HG03159 (cell line): ENCODE data around the gene HEXIM1.

Source experiments
- ATAC-seq: cut with Tn5 transposase; IDR thresholded peaks from one replicate; pipeline ENCODE4 v1.9.1; 2021; ENCODE audit warnings: mild to moderate bottlenecking, moderate library complexity; ENCODE audit not compliant: unreplicated experiment

Gene HEXIM1

GRCh38 chr17:45128989-45129388, 19.3 kb upstream of the HEXIM1 start:
- ATAC-seq = no peak

DNA sequence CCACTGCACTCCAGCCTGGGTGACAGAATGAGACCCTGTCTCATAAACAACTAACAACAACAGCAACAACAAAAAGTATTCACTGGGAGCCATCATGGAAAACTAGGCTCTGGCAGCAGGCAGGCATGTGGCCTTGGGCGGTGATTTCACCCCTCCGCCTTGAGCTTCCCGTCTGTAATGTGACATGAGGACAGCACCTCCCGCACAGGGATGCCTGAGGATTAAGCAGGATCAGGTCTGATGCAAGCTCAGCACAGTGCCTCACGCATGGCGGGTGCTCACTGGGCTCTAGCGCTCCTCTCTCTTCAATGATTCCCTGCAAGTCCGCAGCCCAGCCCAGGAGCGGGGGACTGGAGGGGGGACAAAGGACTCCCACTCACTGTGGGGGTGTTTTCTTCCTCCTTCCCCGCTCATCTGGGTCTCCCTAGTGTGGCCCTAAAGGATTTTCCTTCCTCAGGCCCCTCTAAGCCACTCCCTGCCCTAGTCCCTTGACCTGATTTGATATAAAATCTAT, 18.8 kb upstream of the HEXIM1 start:
- no peak for ATAC-seq

GRCh38 chr17:45129940-45130680, 18.2 kb upstream of the HEXIM1 start:
- ATAC-seq = no peak

GRCh38 chr17:45130681-45131615, 17.3 kb upstream of the HEXIM1 start:
- ATAC-seq = no peak

- ATAC-seq = no peak
Measured at GRCh38 chr17:45131616-45132319, 16.5 kb upstream of the HEXIM1 start.

- ATAC-seq = no peak
Measured at GRCh38 chr17:45132320-45132571, 16.0 kb upstream of the HEXIM1 start, which contains the start of gene PLCD3. Gene PLCD3, minus strand, starts transcription at chr17:45132515. Its CDS starts 105 bp downstream, at chr17:45132410.

DNA sequence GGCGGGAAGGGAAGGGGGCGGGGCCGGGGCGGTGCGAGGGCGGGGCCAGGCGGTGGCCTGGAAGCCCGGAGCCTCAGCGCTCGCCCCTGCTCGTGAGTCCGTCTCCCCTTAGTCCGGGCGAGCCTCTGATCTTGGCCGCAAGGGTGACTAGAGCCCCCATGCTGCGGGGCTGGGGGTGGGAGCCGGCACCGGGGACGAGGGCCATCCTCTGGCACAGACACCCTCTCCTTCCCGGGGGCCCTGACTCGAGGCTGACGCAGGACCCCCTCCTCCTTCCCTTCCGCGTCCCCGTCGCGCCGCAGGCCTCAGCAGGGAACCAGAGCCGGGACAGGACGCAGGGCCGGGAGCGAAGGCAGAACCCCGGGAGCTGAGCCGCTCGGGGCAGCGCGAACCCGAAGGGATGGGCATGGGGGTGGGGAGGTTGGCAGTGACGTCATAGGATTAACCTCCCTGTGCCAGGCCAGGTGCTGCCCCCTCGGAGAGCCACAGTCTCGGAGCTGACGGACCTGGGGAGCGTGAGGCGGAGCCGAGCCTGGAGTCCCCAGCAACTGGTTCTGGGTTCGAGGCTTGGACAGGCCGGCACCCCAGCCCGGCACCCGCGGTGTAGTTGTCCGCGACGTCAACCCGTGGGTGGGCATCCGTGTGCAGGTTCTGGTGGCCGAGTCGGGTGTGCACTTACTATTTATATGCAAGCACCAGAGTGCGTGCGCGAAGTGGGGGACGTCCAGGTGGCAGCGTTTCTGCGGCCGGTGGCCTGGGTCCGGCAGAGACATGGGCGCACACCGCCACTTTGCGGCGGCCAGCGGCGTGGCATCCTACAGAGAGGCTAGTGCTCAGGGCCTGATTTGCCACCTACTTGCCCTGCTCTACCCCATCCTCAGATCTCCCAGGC, 15.5 kb upstream of the HEXIM1 start:
- no peak for ATAC-seq

DNA sequence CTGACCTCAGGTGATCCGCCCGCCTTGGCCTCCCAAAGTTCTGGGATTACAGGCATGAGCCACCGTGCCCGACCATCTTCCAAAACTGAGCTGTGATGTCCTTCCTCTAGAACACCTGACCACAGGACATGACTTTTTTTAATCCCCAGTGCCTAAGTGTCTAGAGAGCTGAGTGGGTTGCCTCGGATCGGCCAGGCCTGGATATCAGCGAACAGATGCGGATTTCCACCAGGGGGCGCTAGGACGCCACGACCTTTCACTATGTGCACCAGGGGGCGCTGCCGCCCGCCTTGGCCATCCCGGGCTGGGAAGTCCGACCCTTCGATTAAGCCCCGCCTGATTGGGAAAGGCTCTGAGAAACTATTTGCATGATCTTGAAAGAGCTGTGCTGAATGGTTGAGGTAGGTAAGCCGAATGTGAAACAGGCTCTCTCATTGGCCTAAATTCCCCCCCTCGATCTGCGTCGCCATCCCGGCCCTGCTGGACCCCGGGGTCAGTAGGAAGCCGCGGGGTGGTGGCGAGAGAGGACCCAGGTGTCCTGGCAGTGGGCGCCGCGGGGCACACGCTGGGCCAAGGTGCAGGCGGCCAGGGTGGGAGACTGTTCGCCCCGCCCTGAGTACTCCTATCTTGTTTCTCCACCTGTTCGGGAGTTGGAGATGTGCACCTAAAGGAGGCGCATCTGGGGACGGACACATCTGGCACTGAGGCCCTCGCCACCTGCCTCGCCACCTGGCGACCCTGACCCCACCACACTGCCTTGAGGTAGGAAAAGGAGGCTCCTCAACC, 12.9 kb upstream of the HEXIM1 start, which contains the start of gene ACBD4:
Gene ACBD4, plus strand, starts transcription at position 496 of the 786 bp plus-strand sequence. CDS start 458 bp downstream, outside the sequence.
- peak; percentile 72 for ATAC-seq

- no peak for ATAC-seq
Measured at GRCh38 chr17:45135978-45136791, 12.1 kb upstream of the HEXIM1 start.

GRCh38 chr17:45136846-45137560, 11.3 kb upstream of the HEXIM1 start:
- ATAC-seq = no peak

GRCh38 chr17:45137561-45138305, 10.5 kb upstream of the HEXIM1 start:
- ATAC-seq = no peak

- no peak for ATAC-seq
Measured at GRCh38 chr17:45138911-45139532, 9.3 kb upstream of the HEXIM1 start.

DNA sequence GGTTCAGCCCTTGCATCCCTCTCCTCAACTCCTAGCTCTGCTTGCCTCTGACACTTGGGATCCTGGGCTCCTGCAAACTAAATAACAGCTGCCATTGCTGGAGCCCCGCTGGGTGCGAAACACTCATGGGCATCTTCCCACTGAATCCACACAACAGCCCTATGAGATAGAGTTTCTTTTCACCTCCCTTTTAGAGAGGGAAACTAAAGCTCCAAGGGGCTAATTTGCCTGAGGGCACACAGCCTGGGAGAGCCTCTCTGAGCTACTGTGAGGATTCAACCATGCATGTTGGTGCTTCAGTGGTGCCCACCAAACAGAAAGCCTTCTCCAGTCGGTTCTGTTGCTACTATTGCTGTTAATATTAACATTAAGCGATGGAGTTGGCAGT, 8.7 kb upstream of the HEXIM1 start:
- no peak for ATAC-seq

GRCh38 chr17:45143094-45143670, 5.1 kb upstream of the HEXIM1 start:
- ATAC-seq = no peak

- no peak for ATAC-seq
Measured at GRCh38 chr17:45143767-45144198, 4.5 kb upstream of the HEXIM1 start.
